ENCODE data around the gene ACAA1. TPM values are rescaled to one million over a fixed set of nuclear protein-coding genes. Genes with fewer than 3 reads are reported as not detected.

The ACAA1 gene
- total RNA-seq, 2 donors from 2014 or later, result 49.7 to 52.9 TPM

DNA sequence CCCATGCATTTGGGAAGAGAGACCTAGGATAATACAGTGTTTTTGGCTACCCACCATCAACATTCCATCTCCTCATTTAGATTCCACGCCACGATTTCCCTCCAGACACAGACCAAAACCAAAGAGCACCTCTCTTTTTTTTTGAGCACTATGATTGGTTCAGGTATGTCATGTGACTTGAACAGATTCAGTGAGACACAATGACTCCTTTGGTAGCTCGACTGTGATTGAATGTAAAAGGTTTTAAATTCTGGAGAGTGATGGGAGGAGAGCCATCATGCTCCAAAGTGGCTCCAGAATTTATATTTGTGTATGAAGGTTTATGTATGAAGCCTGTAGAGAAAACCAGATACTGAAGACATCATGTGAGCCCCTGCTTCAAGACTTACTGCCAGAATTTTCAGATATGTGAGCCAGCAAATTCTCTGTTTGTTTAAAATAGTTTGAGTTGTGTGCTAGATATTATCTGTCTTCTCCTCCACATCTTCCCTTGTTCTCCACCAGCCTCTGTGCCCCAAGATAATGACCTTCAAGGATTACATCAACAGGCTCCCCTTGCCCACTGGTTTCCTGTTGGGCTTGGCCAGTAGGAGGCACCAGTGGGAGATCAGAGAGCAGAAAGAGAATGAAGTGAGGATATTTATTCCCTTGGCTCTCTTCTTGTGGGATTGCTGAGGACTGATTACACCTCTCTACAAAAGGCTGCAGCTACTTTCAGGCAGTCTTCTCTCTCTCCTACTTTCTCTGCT is 14.0 kb upstream of the ACAA1 start:
- Mint-ChIP-seq H3K27ac (peak overlapping the region; percentile 1), H3K4me1 (ENCODE audit: low read depth) (peaks cover 44% of the 10 kb centered on the region), H3K27me3 (ENCODE audit: low read depth) (no peaks in the 10 kb centered on the region), H3K36me3 (ENCODE audit: insufficient read depth in 2 of 2) (peaks cover 0 to 7% of the 10 kb centered on the region in 2 donors), H3K4me3 (no peak overlapping the region), H3K9me3 (peaks cover 2 to 6% of the 10 kb centered on the region in 2 donors)
- ATAC-seq (replicated peaks in 1 of 2) (no peak), DNase-seq (no peak)

DNA sequence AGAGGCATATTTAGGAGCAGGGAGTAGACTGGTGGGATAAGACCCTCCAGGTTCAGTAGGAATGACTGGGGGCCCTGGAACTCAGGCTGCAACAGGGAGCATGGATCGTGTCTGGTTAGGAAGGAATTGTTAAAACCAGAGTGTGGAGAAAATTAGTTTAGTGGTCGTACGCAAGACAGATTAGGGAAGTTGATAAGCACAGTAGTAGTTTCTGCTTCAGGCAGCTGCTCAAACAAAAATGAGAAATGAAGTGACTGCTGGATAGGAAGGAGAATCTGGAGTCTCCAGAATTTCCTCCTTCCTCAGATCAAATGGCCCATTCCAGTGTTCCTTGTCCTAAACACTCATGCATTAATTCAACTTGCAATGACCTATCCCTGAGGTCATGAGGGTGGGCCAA is 12.8 kb upstream of the ACAA1 start:
- H3K27me3 Mint-ChIP-seq (ENCODE audit: low read depth), result no peaks in the 10 kb centered on the region
- DNase-seq (no peak), ATAC-seq (replicated peaks in 1 of 2) (no peak)
- no peak overlapping the region for H3K4me3 Mint-ChIP-seq
- peaks cover 2 to 8% of the 10 kb centered on the region in 2 donors for H3K36me3 Mint-ChIP-seq (ENCODE audit: insufficient read depth in 2 of 2)
- H3K4me1 Mint-ChIP-seq (ENCODE audit: low read depth), result peaks cover 39% of the 10 kb centered on the region
- no peak overlapping the region for H3K27ac Mint-ChIP-seq
- H3K9me3 Mint-ChIP-seq, result peaks cover 4 to 8% of the 10 kb centered on the region in 2 donors

DNA sequence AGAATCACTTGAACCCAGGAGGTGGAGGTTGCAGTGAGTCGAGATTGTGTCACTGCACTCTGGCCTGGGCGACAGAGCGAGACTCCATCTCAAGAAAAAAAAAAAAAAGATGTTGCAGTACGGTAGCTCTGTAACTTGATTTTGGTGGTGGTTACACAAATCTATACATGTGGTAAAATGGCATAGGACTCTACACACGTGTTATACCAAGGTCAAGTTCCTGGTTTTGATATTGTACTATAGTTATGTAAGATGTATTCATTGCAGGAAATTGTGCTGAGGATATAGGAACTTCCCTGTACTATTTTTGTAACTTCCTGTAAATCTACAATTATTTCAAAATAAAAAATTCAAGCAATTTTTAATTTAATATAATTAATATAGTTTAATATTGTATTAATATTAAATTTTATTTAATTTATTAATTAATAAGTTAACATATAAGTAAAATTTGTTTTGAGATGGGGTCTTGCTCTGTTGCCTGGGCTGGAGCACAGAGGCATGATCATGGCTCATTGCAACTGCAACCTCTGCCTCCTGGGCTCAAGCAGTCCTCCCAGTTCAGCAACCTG is 11.5 kb upstream of the ACAA1 start:
- Mint-ChIP-seq H3K4me3 (no peak overlapping the region), H3K27ac (no peak overlapping the region), H3K9me3 (peaks cover 4 to 8% of the 10 kb centered on the region in 2 donors), H3K36me3 (ENCODE audit: insufficient read depth in 2 of 2) (peaks cover 2 to 8% of the 10 kb centered on the region in 2 donors), H3K4me1 (ENCODE audit: low read depth) (peaks cover 26% of the 10 kb centered on the region), H3K27me3 (ENCODE audit: low read depth) (no peaks in the 10 kb centered on the region)
- ATAC-seq (replicated peaks in 1 of 2), result no peak
- DNase-seq, result no peak

DNA sequence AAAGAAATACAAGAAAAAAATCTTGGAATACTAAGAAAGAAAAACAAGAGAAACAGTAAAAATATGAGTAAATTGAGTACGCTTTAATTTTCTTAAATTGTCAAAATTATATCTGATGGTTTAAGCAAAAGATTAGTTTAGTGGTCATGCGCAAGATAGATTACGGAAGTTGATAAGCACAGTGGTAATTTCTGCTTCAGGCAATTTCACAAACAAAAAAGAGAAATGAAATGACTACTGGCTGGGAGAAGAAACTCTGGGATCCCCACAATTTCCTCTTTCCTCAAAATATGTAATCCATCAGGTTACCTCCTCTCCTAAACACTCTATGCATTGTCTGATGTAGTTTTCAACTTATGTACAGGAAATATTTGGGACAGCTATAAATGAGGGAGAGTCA is 10.5 kb upstream of the ACAA1 start:
- H3K27ac Mint-ChIP-seq, result no peak overlapping the region
- peaks cover 2 to 8% of the 10 kb centered on the region in 2 donors for H3K36me3 Mint-ChIP-seq (ENCODE audit: insufficient read depth in 2 of 2)
- ATAC-seq (replicated peaks in 1 of 2) (no peak), DNase-seq (no peak)
- no peaks in the 10 kb centered on the region for H3K27me3 Mint-ChIP-seq (ENCODE audit: low read depth)
- H3K4me1 Mint-ChIP-seq (ENCODE audit: low read depth), result peaks cover 16% of the 10 kb centered on the region
- no peak overlapping the region for H3K4me3 Mint-ChIP-seq
- H3K9me3 Mint-ChIP-seq, result peaks cover 4 to 8% of the 10 kb centered on the region in 2 donors

DNA sequence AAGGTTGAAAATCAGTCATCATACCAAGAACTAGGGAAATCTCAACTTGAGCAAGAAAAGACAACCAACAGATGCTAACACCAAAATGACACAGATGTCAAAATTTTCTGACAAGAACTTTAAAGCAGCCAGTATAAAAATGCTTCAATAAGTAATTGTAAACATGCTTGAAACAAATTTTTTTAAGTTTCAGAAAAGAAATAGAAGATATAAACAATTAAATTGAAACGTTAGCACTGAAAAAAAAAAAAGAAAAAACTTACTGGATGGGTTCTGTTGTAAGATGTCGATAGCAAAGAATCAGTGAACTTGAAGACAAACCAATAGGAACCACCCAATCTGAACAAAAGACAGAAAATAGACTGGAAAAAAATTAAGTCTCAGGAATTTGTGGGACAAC is 9.6 kb upstream of the ACAA1 start:
- peaks cover 10% of the 10 kb centered on the region for H3K4me1 Mint-ChIP-seq (ENCODE audit: low read depth)
- no peak for DNase-seq
- H3K27ac Mint-ChIP-seq, result no peak overlapping the region
- no peaks in the 10 kb centered on the region for H3K27me3 Mint-ChIP-seq (ENCODE audit: low read depth)
- peaks cover 4 to 8% of the 10 kb centered on the region in 2 donors for H3K9me3 Mint-ChIP-seq
- H3K36me3 Mint-ChIP-seq (ENCODE audit: insufficient read depth in 2 of 2), result peaks cover 10 to 13% of the 10 kb centered on the region in 2 donors
- ATAC-seq (replicated peaks in 1 of 2), result no peak
- H3K4me3 Mint-ChIP-seq, result no peak overlapping the region

DNA sequence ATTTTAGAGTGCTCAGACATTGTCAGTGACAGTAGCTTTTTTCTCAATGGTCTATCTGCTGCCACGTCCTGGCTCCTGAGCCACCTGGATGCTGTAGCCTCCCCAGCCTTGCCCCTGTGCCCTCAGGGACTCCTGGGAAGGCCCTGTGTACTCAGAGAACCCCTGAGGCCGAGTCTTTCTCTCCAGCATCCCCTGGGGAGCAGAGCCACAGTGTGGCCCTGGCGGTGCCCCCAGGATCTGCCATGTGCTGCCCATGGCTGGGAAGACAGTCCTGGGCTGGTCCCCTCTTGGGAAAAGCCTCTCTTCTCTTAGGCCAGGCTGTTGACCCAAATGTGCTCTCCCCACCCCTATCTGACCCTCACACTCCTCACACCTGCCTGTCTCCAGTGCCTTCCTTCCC is 6.6 kb upstream of the ACAA1 start:
- DNase-seq, result no peak
- Mint-ChIP-seq H3K36me3 (ENCODE audit: insufficient read depth in 2 of 2) (peaks cover 15 to 18% of the 10 kb centered on the region in 2 donors), H3K4me3 (no peak overlapping the region), H3K4me1 (ENCODE audit: low read depth) (peaks cover 25% of the 10 kb centered on the region), H3K9me3 (peaks cover 4 to 8% of the 10 kb centered on the region in 2 donors), H3K27ac (no peak overlapping the region), H3K27me3 (ENCODE audit: low read depth) (no peaks in the 10 kb centered on the region)
- ATAC-seq (replicated peaks in 1 of 2), result no peak

DNA sequence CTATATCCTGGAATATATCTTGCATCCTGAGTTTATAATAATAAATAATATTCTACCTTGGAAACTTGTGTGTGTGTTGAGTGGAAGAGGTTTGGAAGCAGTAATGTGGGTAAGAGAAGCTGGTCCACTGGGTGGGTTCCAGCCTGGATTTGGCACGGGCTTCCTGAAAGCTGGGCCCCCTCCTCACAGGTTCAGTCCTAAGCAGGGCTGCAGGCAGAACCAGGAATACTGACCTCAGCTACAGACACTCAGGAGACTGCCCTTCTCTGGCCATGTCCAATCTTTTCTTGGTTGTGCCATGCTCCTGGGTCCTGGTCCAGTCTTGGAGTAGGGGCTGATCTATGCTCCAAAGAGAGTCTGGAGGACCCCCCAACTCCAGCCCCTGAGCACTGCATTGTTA is 6.0 kb upstream of the ACAA1 start:
- DNase-seq (no peak), ATAC-seq (replicated peaks in 1 of 2) (no peak)
- Mint-ChIP-seq H3K27me3 (ENCODE audit: low read depth) (no peaks in the 10 kb centered on the region), H3K36me3 (ENCODE audit: insufficient read depth in 2 of 2) (peaks cover 15 to 18% of the 10 kb centered on the region in 2 donors), H3K27ac (no peak overlapping the region), H3K9me3 (peaks cover 4 to 8% of the 10 kb centered on the region in 2 donors), H3K4me3 (no peak overlapping the region), H3K4me1 (ENCODE audit: low read depth) (peaks cover 30% of the 10 kb centered on the region)

DNA sequence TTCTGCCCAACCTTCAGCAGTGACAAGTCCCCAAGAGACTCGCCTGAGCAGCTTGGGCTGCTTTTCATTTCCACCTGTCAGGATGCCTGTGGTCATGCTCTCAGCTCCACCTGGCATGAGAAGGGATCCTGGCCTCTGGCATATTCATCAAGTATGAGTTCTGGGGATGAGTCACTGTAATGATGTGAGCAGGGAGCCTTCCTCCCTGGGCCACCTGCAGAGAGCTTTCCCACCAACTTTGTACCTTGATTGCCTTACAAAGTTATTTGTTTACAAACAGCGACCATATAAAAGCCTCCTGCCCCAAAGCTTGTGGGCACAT is 5.0 kb upstream of the ACAA1 start:
- peaks cover 17 to 18% of the 10 kb centered on the region in 2 donors for H3K36me3 Mint-ChIP-seq (ENCODE audit: insufficient read depth in 2 of 2)
- no peaks in the 10 kb centered on the region for H3K27me3 Mint-ChIP-seq (ENCODE audit: low read depth)
- no peak overlapping the region for H3K4me3 Mint-ChIP-seq
- H3K4me1 Mint-ChIP-seq (ENCODE audit: low read depth), result peaks cover 37% of the 10 kb centered on the region
- DNase-seq (no peak), ATAC-seq (replicated peaks in 1 of 2) (no peak)
- peak overlapping the region; percentile 24 for H3K27ac Mint-ChIP-seq
- peaks cover 4 to 6% of the 10 kb centered on the region in 2 donors for H3K9me3 Mint-ChIP-seq

DNA sequence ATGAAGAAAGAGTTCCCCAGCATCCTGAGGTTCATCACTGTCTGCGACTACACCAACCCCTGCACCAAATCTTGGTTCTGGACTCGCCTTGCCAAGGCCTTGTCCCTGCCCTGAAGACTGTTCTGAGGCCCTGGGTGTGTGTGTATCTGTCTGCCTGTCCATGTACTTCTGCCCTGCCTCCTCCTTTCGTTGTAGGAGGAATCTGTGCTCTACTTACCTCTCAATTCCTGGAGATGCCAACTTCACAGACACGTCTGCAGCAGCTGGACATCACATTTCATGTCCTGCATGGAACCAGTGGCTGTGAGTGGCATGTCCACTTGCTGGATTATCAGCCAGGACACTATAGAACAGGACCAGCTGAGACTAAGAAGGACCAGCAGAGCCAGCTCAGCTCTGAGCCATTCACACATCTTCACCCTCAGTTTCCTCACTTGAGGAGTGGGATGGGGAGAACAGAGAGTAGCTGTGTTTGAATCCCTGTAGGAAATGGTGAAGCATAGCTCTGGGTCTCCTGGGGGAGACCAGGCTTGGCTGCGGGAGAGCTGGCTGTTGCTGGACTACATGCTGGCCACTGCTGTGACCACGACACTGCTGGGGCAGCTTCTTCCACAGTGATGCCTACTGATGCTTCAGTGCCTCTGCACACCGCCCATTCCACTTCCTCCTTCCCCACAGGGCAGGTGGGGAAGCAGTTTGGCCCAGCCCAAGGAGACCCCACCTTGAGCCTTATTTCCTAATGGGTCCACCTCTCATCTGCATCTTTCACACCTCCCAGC is 4.4 kb upstream of the ACAA1 start:
- H3K9me3 Mint-ChIP-seq, result peaks cover 3 to 4% of the 10 kb centered on the region in 2 donors
- no peak overlapping the region for H3K4me3 Mint-ChIP-seq
- peaks cover 38% of the 10 kb centered on the region for H3K4me1 Mint-ChIP-seq (ENCODE audit: low read depth)
- no peaks in the 10 kb centered on the region for H3K27me3 Mint-ChIP-seq (ENCODE audit: low read depth)
- ATAC-seq (replicated peaks in 1 of 2) (no peak), DNase-seq (no peak)
- H3K36me3 Mint-ChIP-seq (ENCODE audit: insufficient read depth in 2 of 2), result peaks cover 12 to 18% of the 10 kb centered on the region in 2 donors
- H3K27ac Mint-ChIP-seq, result no peak overlapping the region

DNA sequence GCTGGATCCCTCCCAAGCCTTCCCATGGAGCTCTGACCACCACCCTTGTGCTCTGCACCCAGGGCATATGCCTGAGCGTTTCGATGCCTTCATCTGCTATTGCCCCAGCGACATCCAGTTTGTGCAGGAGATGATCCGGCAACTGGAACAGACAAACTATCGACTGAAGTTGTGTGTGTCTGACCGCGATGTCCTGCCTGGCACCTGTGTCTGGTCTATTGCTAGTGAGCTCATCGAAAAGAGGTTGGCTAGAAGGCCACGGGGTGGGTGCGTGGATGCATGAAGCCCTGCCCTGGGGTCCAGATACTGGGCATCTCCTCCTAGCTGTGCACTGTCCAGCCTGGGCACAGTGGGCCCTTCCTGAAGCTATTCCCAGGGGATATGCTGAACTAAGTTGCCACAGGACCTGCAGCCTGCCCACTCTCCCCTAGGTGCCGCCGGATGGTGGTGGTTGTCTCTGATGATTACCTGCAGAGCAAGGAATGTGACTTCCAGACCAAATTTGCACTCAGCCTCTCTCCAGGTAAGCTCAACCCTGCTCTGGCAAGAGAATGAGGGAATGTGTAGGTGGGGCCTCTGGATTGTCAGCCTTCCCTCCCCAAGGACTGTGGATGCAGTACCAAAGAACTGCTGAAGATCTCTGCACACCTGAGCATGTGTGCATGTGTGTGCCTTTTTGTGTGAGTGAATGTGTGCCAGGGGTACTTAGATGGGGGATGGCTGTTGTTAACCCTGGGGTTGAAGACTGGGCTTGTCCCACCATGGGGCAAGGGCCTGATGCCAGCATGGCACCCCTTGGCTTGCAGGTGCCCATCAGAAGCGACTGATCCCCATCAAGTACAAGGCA is 3.6 kb upstream of the ACAA1 start:
- DNase-seq, result no peak
- Mint-ChIP-seq H3K4me3 (peak overlapping the region; percentile 10 to 84), H3K36me3 (ENCODE audit: insufficient read depth in 2 of 2) (peaks cover 13 to 16% of the 10 kb centered on the region in 2 donors), H3K27ac (no peak overlapping the region), H3K9me3 (no peaks in the 10 kb centered on the region), H3K4me1 (ENCODE audit: low read depth) (peaks cover 46% of the 10 kb centered on the region), H3K27me3 (ENCODE audit: low read depth) (no peaks in the 10 kb centered on the region)
- no peak for ATAC-seq (replicated peaks in 1 of 2)

DNA sequence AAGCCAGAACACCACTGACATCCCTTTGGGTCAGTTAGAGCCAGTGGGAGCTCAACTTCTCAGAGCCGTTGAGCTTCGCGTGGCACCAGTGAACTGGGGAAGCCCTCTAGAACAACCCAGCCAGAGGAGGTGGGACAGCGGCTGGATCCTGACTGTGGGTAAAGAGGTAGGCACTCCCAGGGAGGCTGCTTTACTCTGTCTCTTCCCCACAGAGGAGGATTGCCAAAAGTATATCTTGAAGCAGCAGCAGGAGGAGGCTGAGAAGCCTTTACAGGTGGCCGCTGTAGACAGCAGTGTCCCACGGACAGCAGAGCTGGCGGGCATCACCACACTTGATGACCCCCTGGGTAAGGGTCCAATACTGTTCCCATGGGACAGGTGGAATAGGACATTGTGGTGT is 2.7 kb upstream of the ACAA1 start:
- DNase-seq (no peak), ATAC-seq (replicated peaks in 1 of 2) (no peak)
- H3K4me1 Mint-ChIP-seq (ENCODE audit: low read depth), result peaks cover 54% of the 10 kb centered on the region
- no peaks in the 10 kb centered on the region for H3K9me3 Mint-ChIP-seq
- peak overlapping the region; percentile 84 to 93 for H3K4me3 Mint-ChIP-seq
- H3K27ac Mint-ChIP-seq, result no peak overlapping the region
- peaks cover 13 to 16% of the 10 kb centered on the region in 2 donors for H3K36me3 Mint-ChIP-seq (ENCODE audit: insufficient read depth in 2 of 2)
- no peaks in the 10 kb centered on the region for H3K27me3 Mint-ChIP-seq (ENCODE audit: low read depth)

DNA sequence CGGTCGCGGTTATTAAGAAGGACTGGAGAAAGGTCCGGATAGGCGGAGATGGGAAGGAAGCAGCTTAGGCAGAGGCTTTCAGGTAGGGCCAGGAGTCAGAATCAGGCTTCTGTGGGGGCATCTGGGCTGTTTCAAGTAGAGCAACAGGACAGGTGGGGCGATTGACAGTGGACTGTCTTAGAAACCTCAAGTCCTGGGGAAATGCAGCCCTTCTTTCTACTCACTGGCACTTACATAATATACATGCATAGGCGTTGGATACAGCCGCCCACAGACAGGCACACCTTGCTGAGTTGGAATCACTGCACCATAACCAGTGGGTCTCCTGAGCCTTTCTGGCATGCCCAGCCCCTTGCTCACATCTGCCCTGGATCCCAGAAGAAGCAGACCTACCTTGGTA is 2.3 kb upstream of the ACAA1 start:
- Mint-ChIP-seq H3K27ac (peak overlapping the region; percentile 97), H3K9me3 (no peaks in the 10 kb centered on the region), H3K36me3 (ENCODE audit: insufficient read depth in 2 of 2) (peaks cover 13 to 16% of the 10 kb centered on the region in 2 donors), H3K4me3 (peak overlapping the region; percentile 84 to 93), H3K4me1 (ENCODE audit: low read depth) (peaks cover 54% of the 10 kb centered on the region), H3K27me3 (ENCODE audit: low read depth) (no peaks in the 10 kb centered on the region)
- DNase-seq (no peak), ATAC-seq (replicated peaks in 1 of 2) (no peak)
